Activated naive CD8-positive, alpha-beta T cell treated with anti-CD3 and anti-CD28 coated beads for 36 hours (primary cell): ENCODE results near the gene VAMP1. TPM values are rescaled to one million over a fixed set of nuclear protein-coding genes. Genes with fewer than 3 reads are reported as not detected.
A peak's percentile ranks its signal among the peaks of the same experiment; 100 is the strongest.
"Not testable (repeated sequence)": the region's sequence is repeated elsewhere in the genome, so short reads cannot be mapped to it uniquely, and the experiment has no call there.

Experiments
- DNase-seq: peaks from one replicate; pipeline ENCODE4 v3.0.0; 2021
- H3K27ac Mint-ChIP-seq: one replicate; pipeline ENCODE4 v1.8.0; 2022; ENCODE audit warnings: mild to moderate bottlenecking, moderate library complexity, mixed read lengths
- H3K27me3 Mint-ChIP-seq: one replicate; pipeline ENCODE4 v1.8.0; 2022; ENCODE audit warnings: mild to moderate bottlenecking, mixed read lengths
- H3K36me3 Mint-ChIP-seq: one replicate; pipeline ENCODE4 v1.8.0; 2021; ENCODE audit warnings: mild to moderate bottlenecking, mixed read lengths
- H3K4me1 Mint-ChIP-seq: one replicate; pipeline ENCODE4 v1.8.0; 2021; ENCODE audit warnings: mixed read lengths
- H3K4me3 Mint-ChIP-seq: one replicate; pipeline ENCODE4 v1.8.0; 2022; ENCODE audit warnings: mild to moderate bottlenecking, moderate library complexity, mixed read lengths
- H3K9me3 Mint-ChIP-seq: one replicate; pipeline ENCODE4 v1.8.0; 2022; ENCODE audit warnings: mixed read lengths
- total RNA-seq, 2 experiments: library from RNA; stranded (reverse); gene quantifications; one replicate each; pipeline ENCODE4 v1.2.3, GENCODE V29; 2021

VAMP1 gene
- total RNA-seq, 2 experiments from 2014 or later, result 34.8 to 35.7 TPM

DNA sequence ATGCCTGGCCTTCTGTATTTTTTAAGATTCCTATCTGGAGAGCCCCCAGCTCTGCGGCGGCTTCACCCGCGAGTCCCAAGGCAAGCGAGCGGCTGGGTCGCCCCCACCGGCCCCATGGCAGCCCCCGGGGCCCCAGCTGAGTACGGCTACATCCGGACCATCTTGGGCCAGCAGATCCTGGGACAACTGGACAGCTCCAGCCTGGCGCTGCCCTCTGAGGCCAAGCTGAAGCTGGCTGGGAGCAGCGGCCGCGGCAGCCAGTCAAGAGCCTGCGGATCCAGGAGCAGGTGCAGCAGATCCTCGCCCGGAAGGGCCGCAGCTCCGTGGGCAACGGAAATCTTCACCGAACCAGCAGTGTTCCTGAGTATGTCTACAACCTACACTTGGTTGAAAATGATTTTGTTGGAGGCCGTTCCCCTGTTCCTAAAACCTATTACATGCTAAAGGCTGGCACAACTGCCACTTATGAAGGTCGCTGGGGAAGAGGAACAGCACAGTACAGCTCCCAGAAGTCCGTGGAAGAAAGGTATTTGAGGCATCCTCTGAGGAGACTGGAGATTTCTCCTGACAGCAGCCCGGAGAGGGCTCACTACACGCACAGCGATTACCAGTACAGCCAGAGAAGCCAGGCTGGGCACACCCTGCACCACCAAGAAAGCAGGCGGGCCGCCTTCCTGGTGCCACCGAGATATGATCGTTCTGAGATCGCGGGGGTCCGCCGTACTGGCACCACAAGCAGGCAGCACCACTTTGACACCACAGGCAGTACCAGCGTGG lies 7.3 kb upstream of the VAMP1 start:
- not testable (repeated sequence) for H3K9me3 Mint-ChIP-seq, H3K36me3 Mint-ChIP-seq, H3K4me3 Mint-ChIP-seq, H3K27ac Mint-ChIP-seq, H3K27me3 Mint-ChIP-seq, DNase-seq, H3K4me1 Mint-ChIP-seq

GRCh38 chr12:6476489-6476888 lies 6.0 kb upstream of the VAMP1 start:
- Mint-ChIP-seq H3K4me3 (no peak overlapping the region), H3K27ac (no peak overlapping the region), H3K9me3 (peaks cover 1% of the 10 kb centered on the region)

GRCh38 chr12:6475233-6475975 lies 4.9 kb upstream of the VAMP1 start:
- peaks cover 12% of the 10 kb centered on the region for H3K4me1 Mint-ChIP-seq
- not testable (repeated sequence) for H3K27me3 Mint-ChIP-seq, H3K9me3 Mint-ChIP-seq, DNase-seq, H3K36me3 Mint-ChIP-seq, H3K4me3 Mint-ChIP-seq, H3K27ac Mint-ChIP-seq

More at GRCh38 chr12:6476489-6476888, 6.0 kb upstream of the VAMP1 start:
- peaks cover 5% of the 10 kb centered on the region for H3K4me1 Mint-ChIP-seq
- no peak for DNase-seq
- no peaks in the 10 kb centered on the region for H3K27me3 Mint-ChIP-seq
- no peaks in the 10 kb centered on the region for H3K36me3 Mint-ChIP-seq

- DNase-seq, result no peak
- peaks cover 30% of the 10 kb centered on the region for H3K36me3 Mint-ChIP-seq
- H3K4me1 Mint-ChIP-seq, result peaks cover 29% of the 10 kb centered on the region
- peaks cover 1% of the 10 kb centered on the region for H3K9me3 Mint-ChIP-seq
- no peak overlapping the region for H3K27ac Mint-ChIP-seq
- no peak overlapping the region for H3K4me3 Mint-ChIP-seq
- H3K27me3 Mint-ChIP-seq, result no peaks in the 10 kb centered on the region
Measured at GRCh38 chr12:6472491-6472890, 2.0 kb upstream of the VAMP1 start.

DNA sequence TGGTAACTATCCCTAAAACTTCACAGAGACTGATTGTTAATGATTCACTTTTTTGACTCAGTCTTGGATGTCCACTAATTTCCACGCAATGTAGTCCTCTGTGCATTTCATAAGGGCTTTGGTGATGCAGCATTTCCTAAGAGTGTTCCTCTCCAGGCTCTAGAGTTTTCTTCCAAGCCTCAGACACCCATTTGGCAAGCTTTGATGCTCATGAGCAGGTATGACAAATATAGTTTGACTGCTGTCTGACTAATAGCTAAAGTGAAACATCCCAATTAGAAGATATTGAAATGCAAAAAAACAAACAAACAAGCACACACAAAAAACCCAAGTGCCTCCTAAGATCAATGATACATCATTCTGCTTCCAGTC lies 1.5 kb upstream of the VAMP1 start:
- Mint-ChIP-seq H3K27ac (no peak overlapping the region), H3K27me3 (no peaks in the 10 kb centered on the region), H3K9me3 (peaks cover 5% of the 10 kb centered on the region), H3K36me3 (peaks cover 35% of the 10 kb centered on the region), H3K4me3 (no peak overlapping the region), H3K4me1 (peaks cover 34% of the 10 kb centered on the region)
- no peak for DNase-seq

- Mint-ChIP-seq H3K27me3 (no peaks in the 10 kb centered on the region), H3K9me3 (peaks cover 5% of the 10 kb centered on the region), H3K4me3 (peak overlapping the region; percentile 93), H3K4me1 (peaks cover 53% of the 10 kb centered on the region), H3K36me3 (peaks cover 54% of the 10 kb centered on the region), H3K27ac (peak overlapping the region; percentile 88)
- no peak for DNase-seq
Measured at GRCh38 chr12:6469609-6470374, 685 bp downstream of the VAMP1 start.

- Mint-ChIP-seq H3K27me3 (no peaks in the 10 kb centered on the region), H3K27ac (peak overlapping the region; percentile 88), H3K36me3 (peaks cover 61% of the 10 kb centered on the region), H3K4me3 (peak overlapping the region; percentile 93), H3K9me3 (peaks cover 5% of the 10 kb centered on the region), H3K4me1 (peaks cover 60% of the 10 kb centered on the region)
- no peak for DNase-seq
Measured at GRCh38 chr12:6469092-6469491, 1.4 kb downstream of the VAMP1 start.

DNA sequence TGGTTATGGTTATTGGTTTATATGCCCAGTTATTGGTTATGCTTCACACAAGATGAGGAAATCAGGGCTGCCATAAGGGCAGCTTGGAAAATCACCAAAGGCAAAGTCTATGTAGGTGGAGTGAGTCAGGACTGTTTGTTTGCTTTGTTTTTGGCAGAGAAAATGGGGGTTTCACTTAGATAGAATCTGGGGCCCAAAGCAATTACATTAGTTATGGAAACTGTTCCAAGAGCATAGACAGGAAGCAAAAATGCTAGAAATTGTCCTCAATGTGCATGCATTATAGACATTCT lies 2.2 kb downstream of the VAMP1 start:
- DNase-seq, result no peak

GRCh38 chr12:6467571-6468282 lies 2.8 kb downstream of the VAMP1 start:
- peaks cover 73% of the 10 kb centered on the region for H3K4me1 Mint-ChIP-seq
- H3K27me3 Mint-ChIP-seq, H3K9me3 Mint-ChIP-seq, DNase-seq: not testable (repeated sequence)
- H3K27ac Mint-ChIP-seq, result peak overlapping the region; percentile 88
- H3K4me3 Mint-ChIP-seq, result peak overlapping the region; percentile 93
- H3K36me3 Mint-ChIP-seq, result peaks cover 74% of the 10 kb centered on the region

More for the DNA sequence above, 2.2 kb downstream of the VAMP1 start:
- Mint-ChIP-seq H3K4me3 (peak overlapping the region; percentile 93), H3K9me3 (peaks cover 5% of the 10 kb centered on the region), H3K27ac (peak overlapping the region; percentile 88), H3K27me3 (no peaks in the 10 kb centered on the region), H3K4me1 (peaks cover 68% of the 10 kb centered on the region), H3K36me3 (peaks cover 69% of the 10 kb centered on the region)

GRCh38 chr12:6466751-6467150 lies 3.7 kb downstream of the VAMP1 start:
- H3K4me3 Mint-ChIP-seq, result peak overlapping the region; percentile 93
- peaks cover 78% of the 10 kb centered on the region for H3K4me1 Mint-ChIP-seq
- not testable (repeated sequence) for H3K9me3 Mint-ChIP-seq, H3K27me3 Mint-ChIP-seq, DNase-seq
- H3K27ac Mint-ChIP-seq, result peak overlapping the region; percentile 88
- H3K36me3 Mint-ChIP-seq, result peaks cover 83% of the 10 kb centered on the region

DNA sequence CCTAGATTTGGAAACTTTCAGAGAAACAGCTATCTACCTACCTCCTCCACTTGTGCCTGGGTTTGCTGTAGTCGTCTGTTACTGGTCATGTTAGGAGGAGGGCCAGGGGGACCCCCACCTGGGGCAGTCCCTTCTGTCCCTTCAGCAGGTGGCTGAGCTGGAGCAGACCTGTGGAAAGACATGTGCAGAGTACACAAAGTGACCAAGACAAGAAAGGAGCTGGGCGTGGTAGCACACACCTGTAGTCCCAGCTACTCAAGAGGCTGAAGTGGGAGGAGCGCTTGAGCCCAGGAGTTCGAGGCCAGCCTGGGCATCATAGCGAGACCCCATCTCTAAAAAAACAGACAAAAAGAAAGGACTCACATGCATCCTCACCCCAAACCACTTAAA lies 4.3 kb downstream of the VAMP1 start:
- Mint-ChIP-seq H3K27ac (peak overlapping the region; percentile 88), H3K4me1 (peaks cover 81% of the 10 kb centered on the region), H3K9me3 (peaks cover 5% of the 10 kb centered on the region), H3K4me3 (peak overlapping the region; percentile 93), H3K36me3 (peaks cover 89% of the 10 kb centered on the region), H3K27me3 (no peaks in the 10 kb centered on the region)
- no peak for DNase-seq

- Mint-ChIP-seq H3K27ac (peak overlapping the region; percentile 88), H3K27me3 (no peaks in the 10 kb centered on the region), H3K4me3 (peak overlapping the region; percentile 58), H3K4me1 (peaks cover 83% of the 10 kb centered on the region), H3K9me3 (peaks cover 5% of the 10 kb centered on the region), H3K36me3 (peaks cover 95% of the 10 kb centered on the region)
- DNase-seq, result peak; percentile 28
Measured at GRCh38 chr12:6465467-6466183, 4.9 kb downstream of the VAMP1 start.

GRCh38 chr12:6464531-6464930 lies 5.9 kb downstream of the VAMP1 start:
- no peaks in the 10 kb centered on the region for H3K27me3 Mint-ChIP-seq
- H3K4me1 Mint-ChIP-seq, result peaks cover 87% of the 10 kb centered on the region
- H3K27ac Mint-ChIP-seq, result peak overlapping the region; percentile 93
- DNase-seq, result no peak
- H3K9me3 Mint-ChIP-seq, result peaks cover 5% of the 10 kb centered on the region
- peaks cover 95% of the 10 kb centered on the region for H3K36me3 Mint-ChIP-seq
- H3K4me3 Mint-ChIP-seq, result peak overlapping the region; percentile 84

DNA sequence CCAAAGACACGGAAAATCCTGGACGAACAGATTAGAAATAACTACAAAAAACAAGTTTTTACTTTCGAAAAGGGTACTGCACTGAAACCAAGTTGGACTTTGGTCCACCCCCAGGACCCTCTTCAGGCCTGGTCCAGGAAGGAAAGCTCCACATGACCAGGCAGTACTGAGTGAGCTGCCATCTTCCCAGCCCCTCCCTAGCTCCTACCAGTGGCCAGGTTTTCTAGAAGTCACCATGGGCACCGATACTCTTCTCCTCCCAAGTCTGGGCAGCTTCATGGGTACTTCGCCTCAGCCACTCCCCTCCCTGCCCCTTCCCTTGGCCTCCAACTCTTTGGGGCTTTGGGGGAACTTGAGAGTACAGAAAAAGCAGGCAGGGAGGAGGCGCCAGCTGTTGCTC lies 6.6 kb downstream of the VAMP1 start:
- H3K4me1 Mint-ChIP-seq, result peaks cover 87% of the 10 kb centered on the region
- peak overlapping the region; percentile 93 for H3K27ac Mint-ChIP-seq
- DNase-seq, result no peak
- peaks cover 5% of the 10 kb centered on the region for H3K9me3 Mint-ChIP-seq
- no peaks in the 10 kb centered on the region for H3K27me3 Mint-ChIP-seq
- H3K36me3 Mint-ChIP-seq, result peaks cover 95% of the 10 kb centered on the region
- H3K4me3 Mint-ChIP-seq, result peak overlapping the region; percentile 84
